Breast epithelium (tissue), 3 donors: ENCODE measurements around the gene SMIM33.

ENCODE experiments used
- CTCF ChIP-seq, 3 donors: fragments of 450-650 bp; IDR thresholded peaks; one replicate each; pipeline ENCODE4 v1.5.1; 2016 to 2017; ENCODE audit warnings: antibody characterized with exemption in 3 of 3, mild to moderate bottlenecking in 3 of 3, moderate library complexity in 3 of 3
- POLR2A ChIP-seq: fragments of 450-650 bp; IDR thresholded peaks from one replicate; pipeline ENCODE4 v1.6.1; 2016; ENCODE audit warnings: antibody characterized with exemption, mild to moderate bottlenecking, moderate library complexity
- POLR2AphosphoS5 ChIP-seq, 3 donors: sonication (generic); formaldehyde crosslinking; IDR thresholded peaks; one replicate each; pipeline ENCODE4 v1.6.1; 2017; ENCODE audit warnings: antibody characterized with exemption in 3 of 3

- TF ChIP-seq CTCF (IDR thresholded peaks at IDR 0.05) = no peak
- TF ChIP-seq POLR2A = no peak
- no peak for TF ChIP-seq POLR2AphosphoS5 (IDR thresholded peaks at IDR 0.05)
Measured at GRCh38 chr5:139446956-139447779, 23.6 kb upstream of the SMIM33 start.
